GM19452 (cell line): Measurements from ENCODE around the gene SGPP1.
"Not testable (repeated sequence)": the region's sequence is repeated elsewhere in the genome, so short reads cannot be mapped to it uniquely, and the experiment has no call there.

ENCODE experiments used
- ATAC-seq: cut with Tn5 transposase; IDR thresholded peaks from one replicate; pipeline ENCODE4 v1.9.1; 2021; ENCODE audit not compliant: unreplicated experiment

The SGPP1 gene

DNA sequence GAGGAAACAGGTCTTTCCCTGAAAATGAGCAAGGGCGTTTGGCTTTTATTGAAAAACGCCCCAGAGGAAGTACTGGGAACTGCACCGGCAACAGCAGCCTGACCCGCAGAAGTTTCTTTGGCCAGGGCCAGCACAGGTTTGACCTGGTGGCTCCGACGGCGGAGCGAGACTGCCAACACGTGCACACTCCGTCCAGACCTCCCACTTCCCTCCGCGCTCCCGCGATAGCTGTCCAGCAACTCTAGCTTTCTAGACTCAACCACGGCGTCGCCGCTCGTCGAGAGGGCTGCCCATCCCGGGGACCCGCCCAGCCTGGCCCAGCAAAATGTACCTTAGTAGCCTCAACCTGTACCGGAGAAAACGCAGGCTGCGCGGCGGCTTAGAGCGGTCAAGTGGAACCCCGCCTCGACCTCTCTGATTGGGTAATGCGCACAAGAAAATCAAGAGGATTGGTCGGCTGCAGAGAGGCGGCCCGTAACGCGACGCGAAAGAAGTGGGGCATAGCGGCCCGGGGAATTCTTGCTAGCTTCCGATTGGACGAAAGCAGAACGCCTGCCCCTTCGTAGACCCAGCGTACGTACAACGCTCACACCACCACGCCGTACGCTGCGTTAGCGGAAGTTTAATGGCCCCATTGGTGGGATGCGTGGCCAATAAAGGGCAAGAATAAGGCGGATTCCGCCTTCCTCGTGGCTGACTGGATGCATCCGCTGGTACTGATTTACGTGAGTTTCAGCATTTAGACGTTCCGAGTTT is 86.2 kb downstream of the SGPP1 start, which contains the start of gene WDR89:
WDR89 (minus strand) TSS at position 399 of the 756 bp plus-strand sequence. CDS start 41,929 bp downstream, outside the sequence.
- ATAC-seq: peak; percentile 81

DNA sequence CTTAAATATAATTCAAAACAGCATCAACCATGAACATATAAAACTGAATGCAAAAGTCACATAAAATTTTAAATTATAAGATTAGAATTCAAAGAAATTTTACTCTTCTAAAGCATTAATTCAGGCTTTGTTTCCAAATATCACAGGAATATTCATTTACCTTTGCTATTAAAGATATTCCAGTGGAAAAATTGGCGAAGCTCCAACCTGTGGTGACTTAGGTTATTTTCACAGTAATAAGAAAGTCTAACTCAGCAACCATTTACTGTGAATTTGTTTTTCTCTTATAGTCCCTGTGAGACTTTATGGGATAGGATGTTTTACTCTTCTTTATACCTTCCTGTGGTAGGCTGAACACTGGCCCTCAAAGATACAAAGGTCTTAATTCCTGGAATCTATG is 89.4 kb downstream of the SGPP1 start:
- no peak for ATAC-seq

GRCh38 chr14:63636094-63636635 is 91.7 kb downstream of the SGPP1 start:
- ATAC-seq: not testable (repeated sequence)
